Activated CD8-positive, alpha-beta memory T cell treated with anti-CD3 and anti-CD28 coated beads, Interleukin-2, amount 50 U/mL, for 4 hours (primary cell): Measurements from ENCODE around the gene NUP210.
"Not testable (repeated sequence)": the region's sequence is repeated elsewhere in the genome, so short reads cannot be mapped to it uniquely, and the experiment has no call there.

ENCODE experiments used
- DNase-seq: peaks from one replicate; pipeline ENCODE4 v3.0.0-alpha.2; 2020

The NUP210 gene

DNA sequence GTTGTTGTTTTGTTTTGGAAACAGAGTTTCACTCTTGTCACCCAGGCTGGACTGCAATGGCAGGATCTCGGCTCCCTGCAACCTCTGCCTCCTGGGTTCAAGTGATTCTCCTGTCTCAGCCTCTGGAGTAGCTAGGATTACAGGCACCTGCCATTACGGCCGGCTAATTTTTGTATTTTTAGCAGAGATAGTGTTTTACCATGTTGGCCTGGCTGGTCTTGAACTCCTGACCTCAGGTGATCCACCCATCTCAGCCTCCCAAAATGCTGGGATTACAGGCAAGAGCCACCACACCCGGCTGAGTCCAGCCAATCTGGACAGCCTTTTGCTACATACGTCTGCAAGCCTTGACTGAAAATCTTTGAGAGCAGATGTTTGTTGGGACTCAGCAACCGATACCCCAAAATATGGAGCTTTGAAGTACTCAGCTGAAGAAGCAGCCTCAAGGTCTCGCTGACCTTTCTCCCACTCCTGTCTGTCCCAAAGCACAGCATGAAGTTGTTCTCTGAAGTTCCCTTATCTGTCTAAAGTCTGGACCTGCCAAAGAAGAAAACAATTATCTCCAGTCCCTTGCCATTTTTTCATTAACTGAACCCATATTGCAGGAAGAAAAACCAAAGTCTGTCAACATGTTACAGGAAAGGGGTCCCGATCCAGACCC is 9.6 kb upstream of the NUP210 start:
- no peak for DNase-seq

- DNase-seq = not testable (repeated sequence)
These were observed 8.6 kb upstream of the NUP210 start for GRCh38 chr3:13428678-13429077.

- no peak for DNase-seq
These were observed 7.8 kb upstream of the NUP210 start for GRCh38 chr3:13427662-13428603.

GRCh38 chr3:13426591-13426990 is 6.5 kb upstream of the NUP210 start:
- DNase-seq = no peak

DNA sequence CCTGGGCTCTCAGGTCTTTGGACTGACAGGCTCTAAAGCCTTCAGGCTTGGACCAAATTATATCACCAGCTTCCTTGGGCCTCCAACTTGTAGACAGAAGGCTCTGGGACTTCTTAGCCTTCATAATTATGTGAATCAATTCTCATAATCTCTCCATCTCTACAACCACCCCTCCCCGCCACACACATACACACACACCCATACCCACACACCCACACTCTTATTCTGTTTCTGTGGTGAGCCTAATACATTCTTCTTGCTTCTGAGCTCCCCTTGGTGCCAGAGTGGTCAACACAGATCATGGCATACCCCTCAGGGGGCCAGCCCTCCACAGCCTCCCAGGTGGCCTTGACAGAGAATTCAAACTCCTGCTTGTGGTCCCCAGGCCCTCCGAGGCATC is 5.6 kb upstream of the NUP210 start:
- DNase-seq = no peak

DNA sequence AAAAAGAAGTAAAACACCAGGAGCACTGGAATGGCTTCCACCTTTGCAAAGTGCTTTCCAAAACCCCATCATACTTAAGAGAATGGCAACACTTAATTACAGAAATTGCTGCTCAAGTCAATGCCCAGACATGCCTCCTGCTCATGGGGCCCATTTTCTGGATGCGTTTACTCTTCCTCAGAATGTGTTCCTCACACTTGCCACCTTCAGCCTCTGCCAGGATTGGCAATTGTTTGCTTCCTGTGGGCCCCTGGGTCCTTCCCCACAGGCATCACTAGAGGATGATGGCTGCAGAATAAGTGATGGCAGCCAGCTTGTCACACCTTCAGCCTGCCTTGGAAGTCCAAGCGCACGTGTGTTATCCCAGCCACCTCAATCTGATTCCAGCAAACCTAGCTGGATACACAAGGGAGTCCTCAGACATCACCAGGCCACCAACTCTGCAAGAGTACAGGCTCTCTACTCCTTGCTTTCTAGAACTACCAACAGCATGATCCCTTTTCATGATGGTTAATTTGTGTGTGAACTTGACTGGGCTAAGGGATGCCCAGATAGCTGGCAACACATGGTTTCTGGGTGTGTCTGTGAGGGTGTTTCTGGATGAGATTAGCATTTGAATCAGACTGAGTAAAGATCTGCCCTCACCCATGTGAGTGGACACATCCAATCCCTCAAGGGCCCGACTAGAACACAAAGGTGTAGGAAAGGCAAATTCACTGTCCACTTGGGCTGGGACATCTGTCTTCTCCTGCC is 4.9 kb upstream of the NUP210 start:
- DNase-seq = no peak

GRCh38 chr3:13424141-13424844 is 4.2 kb upstream of the NUP210 start:
- no peak for DNase-seq

GRCh38 chr3:13420831-13421765 is 976 bp upstream of the NUP210 start:
- peak; percentile 70 for DNase-seq

DNA sequence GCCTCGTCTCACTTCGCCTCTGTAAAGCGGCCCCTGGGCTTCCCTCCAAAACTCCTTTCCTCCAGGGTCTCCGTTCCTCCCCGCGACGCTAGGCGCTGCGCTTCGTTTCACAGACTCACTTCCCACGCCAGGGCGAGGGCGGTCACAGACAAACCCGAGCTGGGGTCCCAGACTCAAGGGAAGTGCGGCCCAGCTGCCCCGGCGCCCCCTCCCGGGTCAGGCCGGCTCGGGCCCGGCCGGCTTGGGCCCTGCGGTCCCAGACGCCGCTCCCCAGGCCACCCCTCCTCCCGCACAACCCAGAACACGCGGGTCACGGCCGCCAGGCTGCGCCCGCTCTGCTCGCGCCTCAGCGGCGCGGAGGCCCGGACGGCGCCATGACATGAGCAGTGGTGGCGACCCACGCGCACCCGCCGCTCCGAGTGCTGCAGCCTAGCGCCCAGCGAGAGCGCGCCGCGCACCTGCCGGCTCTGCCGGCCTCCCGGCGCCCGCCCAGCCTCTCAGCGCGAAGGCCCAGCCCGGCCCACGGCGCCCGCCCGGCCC is 547 bp downstream of the NUP210 start:
- DNase-seq = peak; percentile 65

DNA sequence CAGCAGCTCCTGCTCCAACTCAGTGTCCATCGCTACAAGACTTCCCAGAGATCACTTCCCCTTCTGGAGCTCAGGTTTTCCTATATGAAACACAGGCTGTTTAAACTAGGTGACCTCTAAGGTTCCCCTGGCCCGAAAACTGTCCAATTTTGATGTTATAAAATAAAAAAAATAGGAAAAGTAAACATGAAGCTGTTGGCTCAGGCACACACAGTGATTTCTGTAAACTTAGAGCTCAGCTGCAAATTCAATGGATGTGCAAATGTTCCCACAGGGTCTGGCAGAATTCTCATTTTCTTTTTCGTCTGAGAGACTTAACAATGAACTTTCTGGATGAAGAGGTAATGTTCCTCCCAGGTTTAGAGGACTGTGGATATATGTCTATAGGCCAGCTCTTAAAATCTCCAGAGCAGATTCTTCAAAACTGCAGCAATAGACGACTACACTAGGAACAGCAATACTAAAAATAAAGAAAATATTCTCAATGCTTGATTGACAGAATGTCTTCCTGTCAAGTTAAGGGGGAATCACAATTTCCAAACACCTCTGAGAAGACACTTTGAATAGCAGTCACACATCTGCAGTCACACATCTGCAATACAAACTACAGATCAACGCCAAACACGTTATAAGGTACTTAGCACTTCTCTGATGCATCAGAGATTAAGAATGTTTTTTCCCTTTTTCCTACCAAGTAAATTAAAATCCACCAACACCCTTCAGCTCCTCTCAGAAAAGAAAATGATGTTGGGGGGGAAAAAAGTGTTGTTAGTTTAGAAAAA is 2.8 kb downstream of the NUP210 start:
- no peak for DNase-seq

- no peak for DNase-seq
These were observed 3.9 kb downstream of the NUP210 start for GRCh38 chr3:13415997-13416793.

DNA sequence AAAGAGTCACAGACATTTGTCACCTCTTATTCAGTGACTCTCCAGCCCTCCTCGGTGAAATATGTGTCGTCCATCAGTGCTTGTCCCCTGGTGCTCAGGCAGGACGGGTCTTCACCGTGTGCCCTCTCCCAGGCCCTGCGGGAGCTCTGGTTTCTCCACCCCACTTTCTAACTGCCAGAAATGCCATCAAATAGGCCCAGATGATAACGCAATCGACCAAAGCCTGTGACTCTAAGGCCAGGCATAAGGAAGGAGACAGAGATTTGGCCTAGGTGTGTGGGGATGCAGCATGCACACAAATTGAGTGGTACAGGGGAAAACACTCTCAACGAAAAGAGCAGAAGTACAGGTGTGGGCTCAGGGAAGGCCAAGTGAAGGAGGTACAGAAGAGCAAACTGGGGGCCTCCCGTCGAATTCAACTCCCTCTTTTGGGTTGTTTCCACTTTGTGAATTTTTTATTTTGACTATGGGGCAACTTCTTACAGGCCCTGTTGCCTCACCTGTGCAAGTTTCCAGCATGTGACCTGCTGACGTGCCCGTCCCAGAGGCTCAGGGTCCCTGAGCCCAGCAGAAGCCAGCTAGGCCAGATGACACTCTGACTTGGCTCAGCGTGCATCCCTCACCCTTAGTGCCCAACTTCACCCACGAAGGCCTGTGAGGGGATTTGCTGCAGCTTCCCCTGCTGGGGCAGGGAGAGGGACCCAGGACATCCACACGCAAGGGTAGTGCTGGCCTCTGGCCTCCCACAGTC is 4.7 kb downstream of the NUP210 start:
- DNase-seq = no peak

DNA sequence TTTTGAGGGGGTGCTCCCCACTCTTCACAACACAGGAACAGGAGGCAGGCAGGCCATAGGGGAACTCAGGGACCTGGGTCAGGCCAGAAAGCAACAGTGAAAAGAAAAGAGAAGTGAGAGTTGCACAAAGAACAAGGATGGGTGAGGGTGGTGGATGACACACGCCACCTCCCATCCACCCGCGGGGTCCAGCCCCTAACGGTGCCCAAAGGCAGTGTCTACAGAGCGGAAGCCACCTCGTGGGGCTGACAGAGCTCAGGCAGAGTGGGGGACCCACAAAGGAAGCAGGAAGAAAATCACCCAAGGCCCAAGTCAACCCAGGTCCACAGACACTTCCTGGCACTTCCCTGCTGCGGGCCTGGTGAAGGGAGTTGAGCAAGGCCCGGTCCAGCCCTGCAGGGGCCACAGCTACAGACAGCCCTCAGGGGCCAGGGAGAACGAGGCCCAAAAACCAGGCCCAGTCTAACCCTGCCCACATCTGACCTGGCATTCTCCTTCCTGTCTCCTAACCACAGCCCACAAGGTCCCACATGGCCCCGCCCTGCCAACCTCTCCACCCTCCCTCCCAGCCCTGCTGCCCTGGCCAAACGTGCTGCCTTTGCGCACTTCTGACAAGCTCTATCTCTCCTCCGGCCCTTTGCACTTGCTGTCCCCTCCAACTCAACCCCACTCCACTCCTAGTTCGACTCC is 5.9 kb downstream of the NUP210 start:
- DNase-seq = peak; percentile 70

GRCh38 chr3:13411186-13411860 is 8.8 kb downstream of the NUP210 start:
- DNase-seq = no peak

DNA sequence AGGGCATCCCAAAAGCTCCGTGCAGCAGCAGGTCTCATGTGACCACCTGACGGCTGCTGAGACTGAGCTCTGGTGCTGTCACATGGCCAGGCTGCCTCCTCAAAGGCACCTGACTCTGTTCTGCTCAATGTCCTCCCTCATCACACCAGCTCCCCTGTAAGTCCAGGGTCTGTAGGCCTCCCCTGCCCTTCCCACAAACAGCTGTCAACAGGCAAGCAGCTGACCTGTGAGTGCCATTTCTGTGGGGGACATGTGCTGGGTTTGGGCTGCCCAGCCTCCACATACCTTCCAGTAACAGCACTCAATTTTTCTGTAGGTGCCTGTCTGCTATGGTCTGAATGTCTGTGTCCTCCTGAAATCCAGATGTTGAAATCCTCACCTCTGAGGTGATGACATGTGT is 11.2 kb downstream of the NUP210 start:
- DNase-seq = no peak

DNA sequence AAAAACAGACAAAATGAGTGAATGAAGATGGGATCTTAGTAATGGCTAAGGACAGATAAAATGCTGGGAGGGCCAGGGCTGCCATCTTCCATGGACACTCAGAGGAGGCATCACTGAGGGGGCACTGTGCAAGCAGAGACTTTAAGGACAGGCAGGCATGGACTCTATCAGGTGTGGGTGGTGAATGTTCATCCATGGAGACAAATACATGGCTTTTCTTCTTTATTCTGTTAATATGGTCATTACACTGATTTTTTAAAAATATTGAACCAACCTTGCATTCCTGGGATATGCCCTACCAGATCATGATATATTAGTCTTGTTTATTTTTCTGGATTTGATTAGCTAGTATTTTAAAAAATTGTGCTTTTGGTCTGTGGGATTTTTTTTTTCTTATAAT is 12.2 kb downstream of the NUP210 start:
- no peak for DNase-seq

GRCh38 chr3:13407475-13407874 is 12.6 kb downstream of the NUP210 start:
- DNase-seq = no peak

DNA sequence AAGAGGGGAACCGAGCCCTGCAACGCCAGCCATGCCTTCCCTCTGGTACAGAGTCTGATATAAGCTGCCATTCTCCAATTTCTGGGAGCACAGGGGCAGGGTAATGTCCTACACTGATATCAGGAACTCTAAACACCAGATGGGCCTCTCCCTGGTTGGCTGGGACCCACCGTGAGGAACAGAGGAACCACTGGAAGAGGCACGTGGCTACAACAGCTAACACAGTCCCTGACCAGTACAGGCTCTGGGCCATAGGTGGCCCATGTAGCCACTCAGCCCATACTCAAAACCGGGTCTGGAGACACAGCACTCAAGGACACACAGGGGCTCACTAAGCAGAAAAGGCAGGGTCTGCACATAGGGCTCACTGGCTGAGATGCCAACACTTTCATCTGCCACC is 13.9 kb downstream of the NUP210 start:
- DNase-seq = no peak
